Measurements from ENCODE around the gene AGO4. TPM values are rescaled to one million over a fixed set of nuclear protein-coding genes. Genes with fewer than 3 reads are reported as not detected.
"Not testable (repeated sequence)": the region's sequence is repeated elsewhere in the genome, so short reads cannot be mapped to it uniquely, and the experiment has no call there.

AGO4 gene
- total RNA-seq, 5 donors from 2014 or later (not counting 1 experiment from before 2014, with no cell fraction given): 11.5 to 29.7 (median 18.9) TPM

- Mint-ChIP-seq H3K36me3 (no peaks in the 10 kb centered on the region), H3K4me3 (peak overlapping the region; percentile 81 to 91 (median 88)), H3K9me3 (no peaks in the 10 kb centered on the region), H3K27ac (peak overlapping the region; percentile 52 to 64), H3K27me3 (no peaks in the 10 kb centered on the region), H3K4me1 (peaks cover 0 to 13% (median 6%) of the 10 kb centered on the region in 3 donors)
- 0% methylated on average over 58 of the region's 58 CpGs for WGBS (ENCODE audit: insufficient coverage)
- peaks cover 2 to 14% of the 10 kb centered on the region in 2 experiments for H3K4me1 ChIP-seq (ENCODE audit: control insufficient read depth in 1 of 2, extremely low read depth in 1 of 2, insufficient read depth in 2 of 2, low read length in 2 of 2)
- no peaks in the 10 kb centered on the region for H3K27me3 ChIP-seq (replicated peaks in 1 of 2; ENCODE audit: control insufficient read depth in 2 of 2, extremely low read depth in 1 of 2, insufficient read depth in 2 of 2, low read length in 1 of 2)
- CTCF ChIA-PET: interaction anchor here (0.6 to 1.9 kb wide), 7 partner anchors 10 to 567 kb away, joined by 3 to 11 read pairs (median 4); partner anchors contain the start of gene AGO1 (in 1 of the 2)
- no peaks in the 10 kb centered on the region for H3K36me3 ChIP-seq (ENCODE audit: control insufficient read depth in 2 of 2, extremely low read depth in 1 of 2, insufficient read depth in 1 of 2, low read length in 1 of 2)
- peak; percentile 53 to 88 (median 74) for DNase-seq
- H3K9me3 ChIP-seq: no peaks in the 10 kb centered on the region
- H3K4me3 ChIP-seq (ENCODE audit: control insufficient read depth in 1 of 2, extremely low read depth in 1 of 2, low read length in 1 of 2): peak overlapping the region; percentile 86 to 89
- H3K27ac ChIP-seq (ENCODE audit: low read length): peak overlapping the region; percentile 74
- peak; percentile 82 to 91 (median 90) for ATAC-seq (replicated peaks in 1 of 4)
- POLR2A ChIA-PET: interaction anchor here in 1 of 2 donors (0.6 to 1.5 kb wide), 2 partner anchors 10 to 312 kb away, joined by 3 to 7 read pairs; no protein-coding TSS in a partner anchor
Measured at GRCh38 chr1:35769188-35769758, 38.5 kb upstream of the AGO4 start.

GRCh38 chr1:35773711-35774110, 34.1 kb upstream of the AGO4 start:
- Mint-ChIP-seq H3K27ac (no peak overlapping the region), H3K27me3 (no peaks in the 10 kb centered on the region), H3K36me3 (no peaks in the 10 kb centered on the region), H3K4me3 (no peak overlapping the region), H3K4me1 (peaks cover 0 to 22% (median 11%) of the 10 kb centered on the region in 3 donors), H3K9me3 (no peaks in the 10 kb centered on the region)
- Histone ChIP-seq H3K9me3 (no peaks in the 10 kb centered on the region), H3K4me1 (ENCODE audit: control insufficient read depth in 1 of 2, extremely low read depth in 1 of 2, insufficient read depth in 2 of 2, low read length in 2 of 2) (peaks cover 2 to 9% of the 10 kb centered on the region in 2 experiments), H3K27ac (ENCODE audit: low read length) (no peak overlapping the region), H3K36me3 (ENCODE audit: control insufficient read depth in 2 of 2, extremely low read depth in 1 of 2, insufficient read depth in 1 of 2, low read length in 1 of 2) (no peaks in the 10 kb centered on the region), H3K4me3 (ENCODE audit: control insufficient read depth in 1 of 2, extremely low read depth in 1 of 2, low read length in 1 of 2) (no peak overlapping the region), H3K27me3 (replicated peaks in 1 of 2; ENCODE audit: control insufficient read depth in 2 of 2, extremely low read depth in 1 of 2, insufficient read depth in 2 of 2, low read length in 1 of 2) (no peaks in the 10 kb centered on the region)
- DNase-seq (no peak), ATAC-seq (replicated peaks in 1 of 4) (no peak)
- ChIA-PET CTCF (no interaction called here), POLR2A (no interaction called here)

GRCh38 chr1:35776172-35776571, 31.6 kb upstream of the AGO4 start:
- CTCF ChIA-PET: interaction anchor here in 1 of 2 donors (0.9 to 1.0 kb wide), 2 partner anchors 61 to 207 kb away, joined by 3 read pairs; no protein-coding TSS in a partner anchor
- POLR2A ChIA-PET: interaction anchor here (0.7 kb wide), 2 partner anchors 591 to 695 kb away, joined by 5 to 6 read pairs; no protein-coding TSS in a partner anchor

GRCh38 chr1:35777109-35777508, 30.7 kb upstream of the AGO4 start:
- peak overlapping the region; percentile 13 for H3K27ac ChIP-seq (ENCODE audit: low read length)
- no peaks in the 10 kb centered on the region for H3K27me3 ChIP-seq (replicated peaks in 1 of 2; ENCODE audit: control insufficient read depth in 2 of 2, extremely low read depth in 1 of 2, insufficient read depth in 2 of 2, low read length in 1 of 2)
- ATAC-seq (replicated peaks in 1 of 4): no peak
- H3K4me1 Mint-ChIP-seq: peaks cover 0 to 19% (median 8%) of the 10 kb centered on the region in 3 donors
- POLR2A ChIA-PET: interaction anchor here in 1 of 2 donors (0.6 kb wide), 1 partner anchor 13 kb away, joined by 3 read pairs; no protein-coding TSS in a partner anchor
- no peak for DNase-seq
- H3K9me3 Mint-ChIP-seq: no peaks in the 10 kb centered on the region
- H3K36me3 Mint-ChIP-seq: no peaks in the 10 kb centered on the region
- H3K27ac Mint-ChIP-seq: peak overlapping the region; percentile 28 to 72
- H3K36me3 ChIP-seq (ENCODE audit: control insufficient read depth in 2 of 2, extremely low read depth in 1 of 2, insufficient read depth in 1 of 2, low read length in 1 of 2): no peaks in the 10 kb centered on the region
- CTCF ChIA-PET: interaction anchor here in 1 of 2 donors (0.7 to 1.0 kb wide), 3 partner anchors 62 to 538 kb away, joined by 3 read pairs; no protein-coding TSS in a partner anchor
- H3K4me3 Mint-ChIP-seq: no peak overlapping the region
- H3K4me1 ChIP-seq (ENCODE audit: control insufficient read depth in 1 of 2, extremely low read depth in 1 of 2, insufficient read depth in 2 of 2, low read length in 2 of 2): peaks cover 0 to 9% of the 10 kb centered on the region in 2 experiments
- no peaks in the 10 kb centered on the region for H3K9me3 ChIP-seq
- no peak overlapping the region for H3K4me3 ChIP-seq (ENCODE audit: control insufficient read depth in 1 of 2, extremely low read depth in 1 of 2, low read length in 1 of 2)
- 100% methylated on average over 1 of the region's 1 CpG for WGBS (ENCODE audit: insufficient coverage)
- no peaks in the 10 kb centered on the region for H3K27me3 Mint-ChIP-seq

More at GRCh38 chr1:35776172-35776571, 31.6 kb upstream of the AGO4 start:
- not testable (repeated sequence) for H3K27ac Mint-ChIP-seq; H3K9me3 ChIP-seq; H3K36me3 ChIP-seq (ENCODE audit: control insufficient read depth in 2 of 2, extremely low read depth in 1 of 2, insufficient read depth in 1 of 2, low read length in 1 of 2); H3K9me3 Mint-ChIP-seq; H3K27me3 ChIP-seq (replicated peaks in 1 of 2; ENCODE audit: control insufficient read depth in 2 of 2, extremely low read depth in 1 of 2, insufficient read depth in 2 of 2, low read length in 1 of 2); H3K4me1 ChIP-seq (ENCODE audit: control insufficient read depth in 1 of 2, extremely low read depth in 1 of 2, insufficient read depth in 2 of 2, low read length in 2 of 2); H3K36me3 Mint-ChIP-seq; ATAC-seq (replicated peaks in 1 of 4); DNase-seq; H3K4me3 Mint-ChIP-seq; H3K4me3 ChIP-seq (ENCODE audit: control insufficient read depth in 1 of 2, extremely low read depth in 1 of 2, low read length in 1 of 2); H3K27ac ChIP-seq (ENCODE audit: low read length); H3K27me3 Mint-ChIP-seq
- 93% methylated on average over 5 of the region's 6 CpGs for WGBS (ENCODE audit: insufficient coverage)
- peaks cover 0 to 19% (median 8%) of the 10 kb centered on the region in 3 donors for H3K4me1 Mint-ChIP-seq

GRCh38 chr1:35783055-35783583, 24.7 kb upstream of the AGO4 start:
- DNase-seq (no peak), ATAC-seq (replicated peaks in 1 of 4) (no peak)
- no peak overlapping the region for H3K27ac ChIP-seq (ENCODE audit: low read length)
- no peak overlapping the region for H3K27ac Mint-ChIP-seq
- H3K27me3 Mint-ChIP-seq: no peaks in the 10 kb centered on the region
- POLR2A ChIA-PET: no interaction called here
- CTCF ChIA-PET: interaction anchor here in 1 of 2 donors (0.6 to 0.8 kb wide), 2 partner anchors 56 to 184 kb away, joined by 3 read pairs; no protein-coding TSS in a partner anchor
- no CpG with 5 or more reads among the region's 2 CpGs for WGBS (ENCODE audit: insufficient coverage)
- H3K4me3 Mint-ChIP-seq: no peak overlapping the region
- no peaks in the 10 kb centered on the region for H3K9me3 ChIP-seq
- peaks cover 0 to 9% of the 10 kb centered on the region in 2 experiments for H3K4me1 ChIP-seq (ENCODE audit: control insufficient read depth in 1 of 2, extremely low read depth in 1 of 2, insufficient read depth in 2 of 2, low read length in 2 of 2)
- H3K9me3 Mint-ChIP-seq: no peaks in the 10 kb centered on the region
- H3K36me3 ChIP-seq (ENCODE audit: control insufficient read depth in 2 of 2, extremely low read depth in 1 of 2, insufficient read depth in 1 of 2, low read length in 1 of 2): no peaks in the 10 kb centered on the region
- peaks cover 0 to 8% (median 3%) of the 10 kb centered on the region in 3 donors for H3K4me1 Mint-ChIP-seq
- no peak overlapping the region for H3K4me3 ChIP-seq (ENCODE audit: control insufficient read depth in 1 of 2, extremely low read depth in 1 of 2, low read length in 1 of 2)
- no peaks in the 10 kb centered on the region for H3K27me3 ChIP-seq (replicated peaks in 1 of 2; ENCODE audit: control insufficient read depth in 2 of 2, extremely low read depth in 1 of 2, insufficient read depth in 2 of 2, low read length in 1 of 2)
- no peaks in the 10 kb centered on the region for H3K36me3 Mint-ChIP-seq

GRCh38 chr1:35784364-35784763, 23.5 kb upstream of the AGO4 start:
- H3K4me3 Mint-ChIP-seq; H3K4me1 ChIP-seq (ENCODE audit: control insufficient read depth in 1 of 2, extremely low read depth in 1 of 2, insufficient read depth in 2 of 2, low read length in 2 of 2); ATAC-seq (replicated peaks in 1 of 4); H3K9me3 Mint-ChIP-seq; H3K9me3 ChIP-seq; H3K27me3 ChIP-seq (replicated peaks in 1 of 2; ENCODE audit: control insufficient read depth in 2 of 2, extremely low read depth in 1 of 2, insufficient read depth in 2 of 2, low read length in 1 of 2); H3K4me1 Mint-ChIP-seq; H3K27ac ChIP-seq (ENCODE audit: low read length); DNase-seq; H3K36me3 Mint-ChIP-seq; CTCF ChIA-PET; H3K36me3 ChIP-seq (ENCODE audit: control insufficient read depth in 2 of 2, extremely low read depth in 1 of 2, insufficient read depth in 1 of 2, low read length in 1 of 2); H3K4me3 ChIP-seq (ENCODE audit: control insufficient read depth in 1 of 2, extremely low read depth in 1 of 2, low read length in 1 of 2); POLR2A ChIA-PET; H3K27me3 Mint-ChIP-seq; H3K27ac Mint-ChIP-seq: not testable (repeated sequence)
- 79% methylated on average over 3 of the region's 8 CpGs for WGBS (ENCODE audit: insufficient coverage)
